HG03469 (cell line): ENCODE measurements around the gene GLIS2.

Source experiments
- ATAC-seq: cut with Tn5 transposase; IDR thresholded peaks from one replicate; pipeline ENCODE4 v1.9.1; 2021; ENCODE audit warnings: mild to moderate bottlenecking, moderate library complexity, moderate number of reproducible peaks; ENCODE audit not compliant: unreplicated experiment

Gene GLIS2

GRCh38 chr16:4367393-4367856, 51.6 kb downstream of the GLIS2 start:
- no peak for ATAC-seq

- no peak for ATAC-seq
Measured at GRCh38 chr16:4369007-4369733, 53.3 kb downstream of the GLIS2 start.

- no peak for ATAC-seq
Measured at GRCh38 chr16:4370151-4370550, 54.3 kb downstream of the GLIS2 start.

GRCh38 chr16:4370570-4371356, 54.9 kb downstream of the GLIS2 start:
- no peak for ATAC-seq

- no peak for ATAC-seq
Measured at GRCh38 chr16:4371357-4372000, 55.6 kb downstream of the GLIS2 start, which contains the start of gene VASN. VASN (plus strand) TSS chr16:4371848; CDS start chr16:4380878, 9,030 bp downstream.

GRCh38 chr16:4372001-4372577, 56.2 kb downstream of the GLIS2 start:
- no peak for ATAC-seq

- no peak for ATAC-seq
Measured at GRCh38 chr16:4372578-4373355, 56.9 kb downstream of the GLIS2 start.

- no peak for ATAC-seq
Measured at GRCh38 chr16:4373356-4373908, 57.6 kb downstream of the GLIS2 start.

GRCh38 chr16:4373909-4374742, 58.3 kb downstream of the GLIS2 start:
- ATAC-seq: no peak

- no peak for ATAC-seq
Measured at GRCh38 chr16:4375717-4376116, 59.9 kb downstream of the GLIS2 start.

GRCh38 chr16:4376126-4376892, 60.4 kb downstream of the GLIS2 start:
- no peak for ATAC-seq

- no peak for ATAC-seq
Measured at GRCh38 chr16:4376893-4377572, 61.2 kb downstream of the GLIS2 start.

- ATAC-seq: no peak
Measured at GRCh38 chr16:4377573-4378154, 61.8 kb downstream of the GLIS2 start.

GRCh38 chr16:4378161-4378666, 62.3 kb downstream of the GLIS2 start:
- ATAC-seq: no peak

GRCh38 chr16:4378999-4379690, 63.3 kb downstream of the GLIS2 start:
- ATAC-seq: no peak

- no peak for ATAC-seq
Measured at GRCh38 chr16:4380119-4381063, 64.5 kb downstream of the GLIS2 start.
